Neural cell (in vitro differentiated cells): ENCODE data around the gene GPSM1.

Experiments used
- EP300 ChIP-seq: fragments of 450-650 bp; conservative IDR thresholded peaks from 2 replicates; pipeline ENCODE4 v1.6.1; 2014; ENCODE audit warnings: antibody characterized with exemption, mild to moderate bottlenecking, moderate library complexity; ENCODE audit not compliant: poor library complexity, severe bottlenecking
- EZH2 ChIP-seq: fragments of 200-600, 300-800 bp; shearing (Covaris generic), sonication (generic); IDR thresholded peaks from 2 replicates; pipeline ENCODE4 v1.6.1; 2014; ENCODE audit warnings: antibody characterized with exemption, low read length, borderline replicate concordance, mild to moderate bottlenecking; ENCODE audit not compliant: insufficient read depth, poor library complexity, severe bottlenecking
- POLR2AphosphoS5 ChIP-seq: IDR thresholded peaks from 2 replicates; pipeline ENCODE4 v1.6.1; 2012
- RAD21 ChIP-seq: fragments of 450-650 bp; conservative IDR thresholded peaks from 2 replicates; pipeline ENCODE4 v1.6.1; 2014; ENCODE audit warnings: antibody characterized with exemption, mild to moderate bottlenecking, moderate library complexity
- SMC3 ChIP-seq: fragments of 450-650 bp; conservative IDR thresholded peaks from 2 replicates; pipeline ENCODE4 v1.6.1; 2014; ENCODE audit warnings: antibody characterized with exemption, mild to moderate bottlenecking, moderate library complexity; ENCODE audit not compliant: poor library complexity
- TAF1 ChIP-seq: IDR thresholded peaks from 2 replicates; pipeline ENCODE4 v1.6.1; 2012; ENCODE audit warnings: low read depth
- TF ChIP-seq, protein P1 (sequence below): fragments of 450-650 bp; IDR thresholded peaks from 2 replicates; pipeline ENCODE4 v1.5.1; 2014; ENCODE audit warnings: antibody characterized with exemption, mild to moderate bottlenecking, moderate library complexity; ENCODE audit not compliant: poor library complexity, severe bottlenecking
- TF ChIP-seq, protein P2 (sequence below): IDR thresholded peaks from 2 replicates; pipeline ENCODE4 v1.6.1; 2012; ENCODE audit warnings: borderline replicate concordance

DNA sequence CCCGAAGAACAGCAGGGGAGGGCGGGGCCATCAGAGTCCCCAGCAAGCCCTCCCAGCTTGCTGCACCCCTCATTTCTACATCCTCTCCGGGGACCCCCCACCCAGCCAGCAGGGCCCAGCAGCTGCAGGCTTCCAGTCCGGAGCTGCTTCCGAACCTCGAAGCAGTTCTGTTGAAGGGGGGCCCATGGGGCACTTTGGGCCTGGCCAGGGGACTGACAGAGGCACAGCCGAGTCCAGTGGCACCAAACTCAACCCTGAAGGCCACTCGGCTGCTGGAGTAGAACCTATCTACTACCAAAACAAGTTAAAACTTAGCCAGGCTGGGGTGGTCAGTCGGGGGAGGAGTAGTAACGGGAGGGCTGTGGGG, 15.3 kb upstream of the GPSM1 start:
- TF ChIP-seq, protein P1, sequence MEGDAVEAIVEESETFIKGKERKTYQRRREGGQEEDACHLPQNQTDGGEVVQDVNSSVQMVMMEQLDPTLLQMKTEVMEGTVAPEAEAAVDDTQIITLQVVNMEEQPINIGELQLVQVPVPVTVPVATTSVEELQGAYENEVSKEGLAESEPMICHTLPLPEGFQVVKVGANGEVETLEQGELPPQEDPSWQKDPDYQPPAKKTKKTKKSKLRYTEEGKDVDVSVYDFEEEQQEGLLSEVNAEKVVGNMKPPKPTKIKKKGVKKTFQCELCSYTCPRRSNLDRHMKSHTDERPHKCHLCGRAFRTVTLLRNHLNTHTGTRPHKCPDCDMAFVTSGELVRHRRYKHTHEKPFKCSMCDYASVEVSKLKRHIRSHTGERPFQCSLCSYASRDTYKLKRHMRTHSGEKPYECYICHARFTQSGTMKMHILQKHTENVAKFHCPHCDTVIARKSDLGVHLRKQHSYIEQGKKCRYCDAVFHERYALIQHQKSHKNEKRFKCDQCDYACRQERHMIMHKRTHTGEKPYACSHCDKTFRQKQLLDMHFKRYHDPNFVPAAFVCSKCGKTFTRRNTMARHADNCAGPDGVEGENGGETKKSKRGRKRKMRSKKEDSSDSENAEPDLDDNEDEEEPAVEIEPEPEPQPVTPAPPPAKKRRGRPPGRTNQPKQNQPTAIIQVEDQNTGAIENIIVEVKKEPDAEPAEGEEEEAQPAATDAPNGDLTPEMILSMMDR, result no peak
- TF ChIP-seq, protein P2, sequence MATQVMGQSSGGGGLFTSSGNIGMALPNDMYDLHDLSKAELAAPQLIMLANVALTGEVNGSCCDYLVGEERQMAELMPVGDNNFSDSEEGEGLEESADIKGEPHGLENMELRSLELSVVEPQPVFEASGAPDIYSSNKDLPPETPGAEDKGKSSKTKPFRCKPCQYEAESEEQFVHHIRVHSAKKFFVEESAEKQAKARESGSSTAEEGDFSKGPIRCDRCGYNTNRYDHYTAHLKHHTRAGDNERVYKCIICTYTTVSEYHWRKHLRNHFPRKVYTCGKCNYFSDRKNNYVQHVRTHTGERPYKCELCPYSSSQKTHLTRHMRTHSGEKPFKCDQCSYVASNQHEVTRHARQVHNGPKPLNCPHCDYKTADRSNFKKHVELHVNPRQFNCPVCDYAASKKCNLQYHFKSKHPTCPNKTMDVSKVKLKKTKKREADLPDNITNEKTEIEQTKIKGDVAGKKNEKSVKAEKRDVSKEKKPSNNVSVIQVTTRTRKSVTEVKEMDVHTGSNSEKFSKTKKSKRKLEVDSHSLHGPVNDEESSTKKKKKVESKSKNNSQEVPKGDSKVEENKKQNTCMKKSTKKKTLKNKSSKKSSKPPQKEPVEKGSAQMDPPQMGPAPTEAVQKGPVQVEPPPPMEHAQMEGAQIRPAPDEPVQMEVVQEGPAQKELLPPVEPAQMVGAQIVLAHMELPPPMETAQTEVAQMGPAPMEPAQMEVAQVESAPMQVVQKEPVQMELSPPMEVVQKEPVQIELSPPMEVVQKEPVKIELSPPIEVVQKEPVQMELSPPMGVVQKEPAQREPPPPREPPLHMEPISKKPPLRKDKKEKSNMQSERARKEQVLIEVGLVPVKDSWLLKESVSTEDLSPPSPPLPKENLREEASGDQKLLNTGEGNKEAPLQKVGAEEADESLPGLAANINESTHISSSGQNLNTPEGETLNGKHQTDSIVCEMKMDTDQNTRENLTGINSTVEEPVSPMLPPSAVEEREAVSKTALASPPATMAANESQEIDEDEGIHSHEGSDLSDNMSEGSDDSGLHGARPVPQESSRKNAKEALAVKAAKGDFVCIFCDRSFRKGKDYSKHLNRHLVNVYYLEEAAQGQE, result no peak
- no peak for TF ChIP-seq EP300
- no peak for TF ChIP-seq SMC3
- no peak for TF ChIP-seq POLR2AphosphoS5
- TF ChIP-seq RAD21, result no peak
- TF ChIP-seq EZH2, result no peak
- no peak for TF ChIP-seq TAF1
